COLO829 (cell line): ENCODE data around the gene TTLL8.
"Not testable (repeated sequence)": the region's sequence is repeated elsewhere in the genome, so short reads cannot be mapped to it uniquely, and the experiment has no call there.

Experiments
- DNase-seq: peaks from one replicate; pipeline ENCODE4 v3.0.0; 2012; ENCODE audit warnings: low spot score

TTLL8 gene

DNA sequence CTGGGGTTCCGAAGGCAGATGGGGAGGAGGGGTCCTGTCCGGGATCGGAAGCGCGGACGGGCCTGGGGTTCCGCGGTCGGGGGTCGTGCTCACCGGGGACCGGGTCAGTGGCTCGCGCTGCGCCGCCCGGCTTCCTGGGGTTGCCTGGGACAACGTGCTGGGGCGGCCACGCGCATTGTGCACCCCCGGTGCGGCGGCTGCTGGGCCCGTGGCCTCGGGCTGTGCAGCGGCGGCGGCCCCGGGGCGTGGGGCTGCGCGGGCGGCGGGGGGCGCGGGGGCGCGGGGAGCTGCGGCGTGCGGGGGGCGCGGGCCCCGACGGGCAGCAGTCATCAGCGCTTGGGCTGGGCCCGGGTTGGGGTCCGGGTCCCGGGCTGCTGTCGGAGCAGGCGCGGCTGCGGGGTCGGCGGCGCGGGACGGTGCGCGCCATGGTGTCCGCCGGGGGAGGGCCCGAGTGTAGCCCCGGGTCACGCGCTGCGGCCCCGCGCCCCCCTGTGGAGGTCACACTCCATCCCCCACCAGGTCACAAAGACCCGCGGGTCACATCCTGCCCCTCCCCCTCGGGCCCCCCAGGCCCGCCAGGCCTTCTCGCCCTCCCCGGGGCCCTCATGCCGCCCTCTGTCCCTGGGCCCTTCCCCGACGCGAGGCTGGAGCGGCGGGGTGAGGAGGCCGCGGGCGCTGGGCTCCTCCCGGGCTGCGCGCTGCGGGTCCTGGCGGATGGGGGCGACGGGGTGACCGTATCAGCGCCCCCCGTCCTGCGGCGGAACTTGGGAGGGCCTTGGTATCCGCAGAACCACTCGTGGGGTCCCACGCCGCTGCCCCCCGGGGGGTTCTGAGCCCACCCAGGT, at the start of gene TTLL8:
Gene TTLL8 (minus strand): TSS at position 238 of the 845 bp plus-strand sequence.
- DNase-seq: no peak

DNA sequence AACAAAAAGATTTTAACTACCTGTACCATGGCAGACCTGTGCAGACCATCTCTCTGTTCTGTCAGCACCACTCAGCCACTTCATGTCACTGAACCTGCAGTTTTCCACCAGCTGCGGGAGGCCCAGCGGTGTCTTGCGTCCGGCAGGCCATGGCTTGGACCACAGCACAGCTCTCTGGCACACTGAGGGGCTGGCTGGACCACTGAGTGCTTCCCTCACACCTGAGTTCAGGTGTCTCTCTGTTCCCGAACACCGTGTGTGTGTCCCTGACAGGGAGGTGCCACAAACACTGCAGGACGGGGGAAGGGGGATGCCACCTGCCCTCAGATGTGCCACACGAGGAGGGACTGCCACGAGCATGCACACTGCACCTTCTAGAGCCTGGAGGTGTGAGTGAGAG, 49.4 kb upstream of the TTLL8 start:
- DNase-seq: no peak

DNA sequence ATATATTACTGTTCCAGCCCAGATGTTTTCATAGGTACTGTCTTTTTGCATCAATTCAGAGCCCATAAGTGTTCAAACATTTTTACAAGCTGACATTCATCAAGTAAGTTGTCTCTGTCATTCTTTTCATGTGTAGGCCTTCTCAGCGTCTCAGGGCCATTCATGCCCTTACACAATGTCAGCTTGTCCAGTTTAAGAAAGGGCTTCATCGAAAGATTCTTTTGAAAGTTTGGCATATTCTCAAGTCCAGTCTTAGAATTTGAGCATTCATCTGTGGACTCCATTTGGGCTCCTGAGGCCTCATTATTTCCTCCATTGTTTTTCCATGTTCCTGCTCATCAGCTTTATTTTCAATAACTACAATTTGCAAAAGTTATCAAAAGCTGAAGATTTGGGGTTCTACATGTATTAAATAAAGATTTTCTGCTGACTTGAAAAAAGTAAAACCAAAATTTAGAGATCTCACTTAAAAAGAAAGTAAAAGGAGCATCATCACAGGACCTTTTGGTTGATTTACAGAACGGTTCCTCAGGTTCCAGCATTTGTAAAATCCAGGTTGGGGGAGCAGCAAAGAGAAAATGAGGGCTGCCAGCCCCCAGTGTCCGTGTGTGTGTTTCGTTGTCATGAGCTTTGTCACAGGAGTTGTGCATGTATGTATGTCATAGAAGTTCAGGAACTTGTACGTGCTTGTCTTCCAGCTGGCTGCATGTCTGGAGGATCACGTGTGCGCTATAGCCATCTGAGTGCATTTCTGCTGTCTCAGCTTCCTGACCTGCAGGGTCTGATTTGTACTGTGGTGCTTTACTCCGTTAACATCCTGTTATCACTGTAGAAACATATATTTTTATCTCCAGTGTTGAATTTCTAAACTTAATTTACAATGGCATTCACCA, 47.4 kb upstream of the TTLL8 start:
- peak; percentile 61 for DNase-seq

DNA sequence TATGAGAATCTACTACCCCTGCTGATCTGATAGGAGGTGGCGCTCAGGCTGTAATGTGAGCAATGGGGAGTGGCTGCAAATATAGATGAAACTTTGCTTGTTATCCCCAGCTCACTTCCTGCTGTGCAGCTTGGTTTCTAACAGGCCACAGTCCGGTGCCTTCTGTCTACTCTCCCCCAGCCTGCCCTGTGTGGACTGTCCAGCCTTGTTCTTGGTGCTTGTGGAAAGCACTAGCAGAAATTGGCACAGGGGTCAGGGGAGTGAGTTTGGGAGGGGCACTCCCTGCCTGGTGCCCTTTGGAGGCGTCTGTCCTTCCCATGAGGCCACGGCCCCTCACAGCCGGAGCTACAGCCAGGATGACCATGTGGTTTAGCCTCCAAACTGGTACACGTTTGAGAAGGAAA, 46.0 kb upstream of the TTLL8 start:
- no peak for DNase-seq

DNA sequence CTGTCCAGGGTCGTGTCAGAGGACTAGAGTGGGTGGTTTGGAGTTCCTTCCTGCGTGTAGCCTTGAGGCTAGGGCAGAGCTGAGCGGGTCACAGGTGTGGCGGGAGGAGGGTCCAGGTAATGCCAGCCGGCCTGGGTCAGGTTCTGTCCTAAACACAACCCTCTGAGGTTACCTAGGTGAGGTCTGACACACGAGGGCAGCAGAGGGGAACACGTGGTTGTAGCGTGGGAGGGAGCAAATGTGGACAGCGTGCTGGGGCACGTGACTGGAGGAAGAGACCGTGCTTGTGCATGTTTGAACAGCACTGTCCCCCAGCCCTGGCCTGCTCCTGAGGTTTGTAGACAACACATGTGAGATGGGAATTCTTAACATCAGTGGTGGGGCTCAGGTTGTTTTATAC, 44.8 kb upstream of the TTLL8 start:
- peak; percentile 43 for DNase-seq

DNA sequence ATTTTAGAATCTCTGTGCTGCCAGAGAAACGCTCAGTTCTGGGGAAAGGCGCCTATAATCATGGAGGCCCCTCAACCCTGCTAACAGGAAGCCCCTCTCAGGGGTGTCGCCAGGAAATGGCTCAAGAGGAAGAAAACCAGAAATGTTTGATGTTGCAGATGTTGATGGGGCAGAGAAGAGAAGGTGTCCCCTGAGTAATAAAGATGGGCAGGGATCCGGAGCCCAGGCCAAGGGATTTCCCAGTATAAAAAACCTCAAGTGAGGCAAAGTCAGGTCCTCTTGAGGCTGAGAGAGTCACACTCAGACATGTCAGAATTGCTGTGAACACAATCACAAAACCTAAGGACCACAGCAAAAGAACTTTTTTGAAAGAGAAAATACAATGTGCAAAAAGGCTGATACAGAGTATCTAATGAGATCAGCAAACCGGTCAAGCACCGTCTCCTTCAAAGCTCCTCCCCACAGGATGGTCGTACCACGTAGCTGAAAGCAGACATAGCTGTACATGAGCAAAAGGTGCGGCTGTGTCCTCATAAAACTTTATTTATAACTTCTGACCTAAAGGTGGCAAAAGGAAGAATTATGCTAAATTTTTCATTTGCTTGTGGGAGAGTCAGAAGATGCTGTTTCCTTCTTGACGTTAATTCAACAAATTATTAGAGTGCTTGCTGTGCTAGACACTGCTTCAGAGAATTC, 43.9 kb upstream of the TTLL8 start:
- DNase-seq: no peak

DNA sequence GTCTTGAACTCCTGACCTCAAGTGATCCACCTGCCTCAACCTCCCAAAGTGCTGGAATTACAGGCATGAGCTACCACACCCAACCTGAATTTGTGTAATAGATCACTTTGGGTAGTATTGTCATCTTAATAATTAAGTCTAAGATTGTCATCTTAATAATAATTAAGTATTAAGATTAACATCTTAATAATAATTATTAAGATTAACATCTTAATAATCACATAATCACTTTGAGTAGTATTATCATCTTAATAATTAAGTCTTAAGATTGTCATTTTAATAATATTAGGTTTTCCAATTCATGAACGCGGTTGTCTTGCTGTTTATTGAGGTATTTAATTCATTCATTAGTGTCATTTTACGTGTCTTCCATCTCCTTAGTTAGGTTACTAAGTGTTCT, 40.0 kb upstream of the TTLL8 start:
- DNase-seq: no peak

DNA sequence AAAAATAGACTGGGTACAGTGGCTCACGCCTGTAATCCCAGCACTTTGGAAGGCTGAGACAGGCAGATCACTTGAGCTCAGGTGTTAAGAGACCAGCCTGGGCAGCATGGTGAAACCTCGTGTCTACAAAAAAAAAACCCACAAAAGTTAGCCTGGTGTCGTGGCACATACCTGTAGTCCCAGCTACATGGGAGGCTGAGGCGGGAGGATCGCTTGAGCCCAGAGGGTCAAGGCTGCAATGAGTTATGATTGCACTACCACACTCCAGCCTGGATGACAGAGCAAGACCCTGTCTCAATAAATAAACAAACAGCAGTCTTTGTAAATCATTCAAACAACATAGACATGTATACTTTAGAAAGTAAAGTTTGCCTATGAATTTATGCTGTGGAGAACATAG, 34.2 kb upstream of the TTLL8 start:
- DNase-seq: no peak

DNA sequence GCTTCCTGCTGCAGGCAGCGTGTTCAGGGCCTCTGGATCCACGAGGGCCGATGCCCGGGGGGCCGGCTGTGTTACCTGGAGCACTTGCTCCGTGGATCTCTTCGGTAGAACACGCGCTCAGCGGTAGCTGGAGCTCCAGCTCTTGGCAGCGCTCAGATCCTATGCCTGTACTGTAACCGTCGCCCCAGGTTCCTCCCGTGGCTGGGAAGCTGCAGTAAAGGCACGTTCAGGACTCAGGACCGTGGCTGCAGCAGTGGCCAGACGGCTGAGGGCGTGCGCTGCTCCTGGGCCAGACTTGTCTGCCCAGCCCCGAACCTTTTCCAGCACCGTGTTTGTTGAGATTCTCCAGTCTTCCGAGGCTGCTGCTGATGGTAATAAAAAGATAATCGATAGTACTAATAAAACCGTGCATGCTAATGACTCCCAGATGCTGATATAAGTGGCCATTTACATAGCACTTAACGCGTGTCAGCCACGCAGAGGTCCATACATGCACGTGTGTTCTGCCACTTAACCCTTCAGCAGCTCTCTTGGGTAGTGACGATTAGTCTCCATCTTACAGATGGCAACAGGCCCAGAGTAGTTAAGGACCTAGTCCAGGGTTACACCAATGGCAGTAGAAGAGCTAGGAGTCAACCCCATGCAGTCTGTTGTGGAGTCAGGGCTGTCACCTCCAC, 33.1 kb upstream of the TTLL8 start:
- no peak for DNase-seq

DNA sequence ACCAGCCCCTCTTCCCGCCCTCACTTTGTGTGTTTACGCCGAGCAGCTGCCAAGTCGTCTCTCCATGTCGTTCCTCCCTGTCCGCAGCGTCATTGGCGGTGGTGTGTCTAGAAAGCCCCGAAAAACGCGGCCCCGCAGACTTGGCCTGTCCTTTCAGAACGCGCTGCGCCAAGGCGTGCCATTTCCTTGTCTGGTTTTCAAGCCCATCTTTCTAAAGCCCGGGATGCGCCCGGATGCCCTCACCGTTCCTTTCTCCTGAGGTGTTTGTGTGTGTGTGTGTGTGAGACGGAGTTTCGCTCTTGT, 32.3 kb upstream of the TTLL8 start:
- no peak for DNase-seq

DNA sequence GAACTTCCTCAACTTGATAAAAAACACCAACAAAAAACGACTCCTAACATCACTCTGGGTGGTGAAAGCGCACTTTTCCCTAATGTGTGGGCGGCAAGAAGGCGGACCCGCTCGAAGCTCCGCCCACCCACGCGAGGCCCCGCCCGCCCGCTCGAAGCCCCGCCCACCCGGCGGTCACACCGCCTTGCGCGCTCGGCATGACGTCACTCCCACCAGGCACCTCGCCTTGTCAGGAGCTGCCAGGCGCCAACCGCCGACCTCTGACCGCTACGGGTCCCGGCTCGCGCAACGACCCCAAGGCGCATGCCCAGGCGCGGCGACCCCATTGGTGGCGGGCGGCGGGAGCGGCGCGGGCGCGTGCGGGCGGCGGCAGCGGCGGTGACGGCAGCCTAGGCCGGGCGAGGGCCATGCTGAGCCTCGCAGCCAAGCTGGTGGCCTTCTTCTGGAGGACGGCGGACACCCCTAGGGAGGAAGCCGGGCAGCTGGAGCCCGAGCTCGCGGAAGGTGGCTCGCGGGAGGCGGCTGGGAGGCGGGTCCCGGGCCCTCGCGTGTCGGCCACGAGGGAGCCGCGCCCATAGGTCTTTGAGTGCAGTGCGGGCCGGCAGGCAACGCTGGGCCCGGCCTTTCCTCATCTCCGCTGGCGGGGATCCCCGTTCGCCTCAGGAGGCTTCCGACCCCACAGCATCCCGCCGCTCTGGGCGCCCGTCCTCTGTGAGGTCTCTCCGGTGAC, 31.7 kb upstream of the TTLL8 start, which contains the start of gene MOV10L1:
Gene MOV10L1 (plus strand): TSS at position 325 of the 730 bp plus-strand sequence. CDS start 83 bp downstream, at position 408.
- no peak for DNase-seq

DNA sequence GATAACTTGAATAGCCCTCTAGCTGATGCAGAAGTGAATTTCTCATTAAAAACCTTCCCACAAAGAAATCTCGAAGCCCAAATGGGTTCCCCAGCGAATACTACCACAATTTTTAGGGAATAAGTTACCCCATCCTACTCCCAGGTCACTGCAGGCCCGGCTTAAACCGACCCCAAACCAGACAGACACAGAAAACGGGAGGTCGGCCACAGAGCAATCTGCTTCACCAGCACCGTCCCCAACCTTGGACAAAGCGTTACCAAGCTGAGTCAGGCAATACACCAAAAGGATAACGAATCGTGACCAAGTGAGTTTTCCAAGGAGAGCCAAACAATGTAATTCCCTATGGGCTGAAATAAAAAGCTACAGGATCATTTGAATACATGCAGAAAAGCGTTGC, 31.1 kb upstream of the TTLL8 start:
- DNase-seq: no peak

DNA sequence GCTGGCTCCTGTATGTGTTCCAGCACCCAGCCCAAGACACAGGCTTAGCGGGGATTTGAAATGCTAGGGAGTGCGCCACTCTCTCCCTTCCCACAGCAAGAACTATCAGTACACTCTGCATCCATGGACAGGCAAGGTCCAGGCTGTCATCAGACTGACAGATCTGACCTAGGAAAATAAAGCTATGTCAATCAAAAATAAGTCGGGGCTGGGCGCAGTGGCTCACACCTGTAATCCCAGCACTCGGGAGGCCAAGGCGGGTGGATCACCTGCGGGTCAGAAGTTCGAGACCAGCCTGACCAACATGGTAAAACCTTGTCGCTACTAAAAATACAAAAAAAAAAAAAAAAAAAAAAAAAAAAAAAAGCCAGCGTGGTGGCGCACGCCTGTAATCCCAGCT, 30.0 kb upstream of the TTLL8 start:
- no peak for DNase-seq

DNA sequence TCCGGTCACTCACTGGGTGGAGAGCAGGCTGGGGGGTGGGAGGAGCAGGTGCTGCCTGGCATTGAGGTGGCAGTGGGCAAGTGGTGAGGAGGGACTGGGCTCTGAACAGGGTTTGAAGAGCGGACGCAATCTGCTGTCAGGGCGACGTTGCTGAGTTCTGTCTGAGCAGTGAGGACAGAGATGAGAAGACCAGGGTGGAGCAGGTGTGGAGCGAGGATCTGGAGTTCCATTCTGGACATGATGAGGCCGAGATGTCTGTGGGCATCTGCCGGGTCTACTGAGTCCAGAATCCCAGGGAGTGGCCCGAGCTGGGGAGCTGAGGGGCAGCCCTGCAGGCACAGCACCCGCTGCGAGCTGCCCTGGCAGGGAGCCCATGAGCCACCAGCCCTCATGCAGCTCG, 29.5 kb upstream of the TTLL8 start:
- no peak for DNase-seq

DNA sequence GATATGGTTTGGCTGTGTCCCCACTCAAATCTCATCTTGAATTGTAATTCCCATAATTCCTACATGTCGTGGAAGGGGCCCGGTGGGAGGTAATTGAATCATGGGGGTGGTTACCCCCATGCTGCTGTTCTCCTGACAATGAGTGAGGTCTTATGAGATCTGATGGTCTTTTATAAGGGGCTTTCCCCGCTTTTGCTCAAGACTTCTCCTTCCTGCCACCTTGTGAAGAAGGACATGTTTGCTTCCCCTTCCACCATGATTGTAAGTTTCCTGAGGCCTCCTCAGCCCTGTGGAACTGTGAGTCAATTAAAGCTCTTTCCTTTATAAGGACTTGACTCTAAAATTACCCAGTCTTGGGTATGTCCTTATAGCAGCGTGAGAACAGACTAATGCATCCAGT, 28.9 kb upstream of the TTLL8 start:
- not testable (repeated sequence) for DNase-seq

DNA sequence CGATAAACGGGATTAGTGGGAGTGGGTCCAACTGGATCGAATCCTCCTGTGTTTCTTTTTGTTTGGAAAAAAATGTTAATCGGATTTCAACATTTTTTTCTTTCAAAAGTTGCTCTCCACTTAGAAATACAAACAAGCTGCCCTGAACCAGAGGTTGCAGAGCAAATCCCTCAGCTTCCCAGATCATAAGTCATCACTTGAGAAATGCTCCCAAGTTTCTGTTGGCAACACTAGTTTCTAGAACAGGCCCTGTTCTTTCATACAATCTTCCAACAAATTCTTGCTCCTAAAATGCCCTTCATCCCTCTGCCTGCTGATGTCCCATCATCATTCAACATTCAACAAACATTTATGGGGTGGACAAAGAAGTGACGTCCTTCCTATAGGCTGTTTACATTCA, 28.4 kb upstream of the TTLL8 start:
- DNase-seq: no peak

DNA sequence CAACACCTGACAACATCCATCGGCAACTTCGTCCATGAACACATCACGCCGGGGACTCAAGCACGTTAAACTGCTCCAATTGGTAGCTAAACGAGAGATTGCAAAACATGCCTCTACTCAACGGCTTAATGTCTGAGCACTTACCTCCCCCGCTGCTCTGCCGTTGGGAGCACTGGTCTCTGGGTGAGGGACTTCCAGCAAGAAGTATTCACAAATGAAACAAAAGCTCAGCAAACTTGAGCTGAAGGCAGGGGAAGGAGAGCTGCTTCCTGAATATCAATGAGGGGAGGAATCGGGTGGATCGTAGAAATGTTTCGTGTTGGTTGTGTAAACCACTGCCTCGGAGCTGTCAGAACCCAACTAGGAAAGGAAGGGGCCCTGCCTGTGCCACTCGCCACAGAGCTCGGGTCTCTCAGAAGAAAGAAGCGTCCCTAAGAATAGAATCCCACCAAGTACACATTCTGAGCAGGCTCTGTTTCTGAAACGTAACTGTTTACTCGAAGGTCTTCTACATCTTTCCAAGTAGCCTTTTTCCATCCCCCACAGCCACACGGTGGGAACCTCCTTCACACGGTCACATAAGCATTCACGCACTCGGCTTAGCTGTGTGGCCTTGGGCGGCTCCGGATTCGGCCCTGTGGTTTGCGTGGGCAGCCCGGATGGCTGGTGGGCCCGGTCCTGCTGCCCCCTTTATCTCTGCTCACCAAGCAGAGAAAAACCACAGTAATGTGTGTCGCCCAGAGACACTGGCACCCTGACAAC, 27.3 kb upstream of the TTLL8 start, which contains the start of gene MLC1:
Gene MLC1 (minus strand): TSS at position 216 of the 762 bp plus-strand sequence. CDS start 524 bp downstream, outside the sequence.
- DNase-seq: no peak

DNA sequence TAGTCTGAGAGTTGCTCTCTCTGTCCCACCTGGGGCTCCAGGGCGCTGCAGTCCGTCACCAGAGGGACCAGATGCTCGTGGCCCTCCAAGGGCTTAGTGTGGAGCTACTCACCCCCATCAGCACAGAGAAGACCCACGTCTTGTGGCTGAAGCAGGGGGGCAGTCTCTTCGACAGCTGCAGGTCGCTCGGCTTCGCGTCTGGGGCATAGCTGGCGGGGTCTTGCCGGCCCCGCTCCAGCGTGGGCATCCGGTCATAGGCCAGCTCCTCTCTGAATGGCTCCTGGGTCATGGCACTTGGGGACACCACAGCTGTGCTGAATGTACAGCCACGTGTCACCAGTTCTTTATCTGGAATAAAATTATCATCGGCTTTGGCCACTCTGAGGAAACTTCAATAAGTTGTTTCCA, 26.5 kb upstream of the TTLL8 start:
- DNase-seq: no peak

DNA sequence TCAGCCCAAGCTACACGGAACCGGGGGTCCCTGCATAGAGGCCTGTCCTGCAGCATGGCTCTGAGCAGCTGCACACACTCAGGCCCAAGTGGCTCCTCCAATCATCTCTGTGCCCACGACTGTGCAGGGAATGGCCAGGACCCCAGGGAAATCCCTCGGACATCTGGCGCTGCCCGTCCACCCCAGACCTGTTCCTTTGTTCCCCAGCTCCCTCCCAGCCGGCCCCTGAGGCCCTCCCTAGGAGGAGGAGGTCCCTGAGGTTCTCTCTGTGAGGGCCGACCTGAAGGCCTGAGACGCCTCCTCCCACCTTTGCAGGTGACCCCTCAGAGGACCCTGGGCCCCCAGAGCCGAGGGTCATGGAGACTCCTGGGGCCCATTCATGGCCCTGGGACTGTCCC, 26.0 kb upstream of the TTLL8 start:
- no peak for DNase-seq

DNA sequence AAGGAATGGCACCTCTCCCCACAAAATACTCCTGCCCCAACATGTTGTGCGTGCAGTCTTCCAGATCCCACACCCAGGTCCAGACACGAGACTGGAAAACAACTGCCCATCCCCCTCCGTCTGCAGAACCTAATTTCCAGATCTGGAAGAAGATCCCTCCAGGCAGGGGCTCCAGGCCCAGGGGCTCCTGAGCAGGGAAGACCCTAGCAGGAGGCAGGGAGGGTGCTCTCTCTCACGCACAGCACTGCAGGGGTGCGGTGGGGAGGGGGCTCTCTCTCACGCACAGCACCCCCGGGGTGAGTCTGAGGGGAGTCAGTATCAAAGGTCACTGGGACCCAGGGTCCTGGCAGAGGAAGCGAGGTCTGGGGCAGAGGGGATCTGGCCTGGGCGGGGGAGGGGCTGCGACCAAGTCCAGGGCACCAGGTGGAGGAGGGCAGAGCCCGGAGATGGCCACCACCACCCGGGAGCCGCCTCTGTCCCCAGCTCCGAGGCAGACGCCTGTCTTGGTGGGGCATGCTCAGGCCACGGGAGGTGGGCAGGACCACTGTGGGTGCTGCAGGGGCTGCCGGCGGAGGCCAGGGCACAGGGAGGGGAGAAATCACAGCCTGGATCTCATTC, 25.5 kb upstream of the TTLL8 start:
- DNase-seq: no peak
